ENCODE data around the gene NFAT5. TPM values are rescaled to one million over a fixed set of nuclear protein-coding genes. Genes with fewer than 3 reads are reported as not detected.
A peak's percentile ranks its signal among the peaks of the same experiment; 100 is the strongest.
"Not testable (repeated sequence)": the region's sequence is repeated elsewhere in the genome, so short reads cannot be mapped to it uniquely, and the experiment has no call there.

Gene NFAT5
- total RNA-seq, 2 experiments from 2014 or later: 36.0 to 37.8 TPM

- TF ChIP-seq CTCF (IDR thresholded peaks at IDR 0.05): no peak
- peaks cover 36% of the 10 kb centered on the region for H3K36me3 Mint-ChIP-seq (ENCODE audit: low read depth)
- no peaks in the 10 kb centered on the region for H3K27me3 Mint-ChIP-seq
- peak; percentile 7 for ATAC-seq
- peak; percentile 49 for DNase-seq
- peak overlapping the region; percentile 99 for H3K27ac Mint-ChIP-seq
- peaks cover 50% of the 10 kb centered on the region for H3K4me1 Mint-ChIP-seq (ENCODE audit: low read depth)
- POLR2A ChIA-PET: interaction anchor here (0.7 to 7.3 kb wide), 8 partner anchors 9 to 187 kb away, joined by 3 to 60 read pairs (median 4); partner anchors contain the start of gene TERF2
- H3K4me3 Mint-ChIP-seq: peak overlapping the region; percentile 100
- CTCF ChIA-PET: interaction anchor here (0.9 to 1.6 kb wide), 7 partner anchors 16 to 171 kb away, joined by 3 to 6 read pairs (median 3); no protein-coding TSS in a partner anchor
- no peaks in the 10 kb centered on the region for H3K9me3 Mint-ChIP-seq
- intact Hi-C loops (cut with micrococcal nuclease): no loop called here
These were observed 644 bp downstream of the NFAT5 start for GRCh38 chr16:69566240-69566980.

- TF ChIP-seq CTCF (IDR thresholded peaks at IDR 0.05): peak; percentile 53
- POLR2A ChIA-PET: interaction anchor here (0.7 to 7.3 kb wide), 9 partner anchors 9 to 186 kb away, joined by 3 to 60 read pairs (median 3); partner anchors contain the start of gene TERF2
- CTCF ChIA-PET: interaction anchor here (0.9 to 1.6 kb wide), 7 partner anchors 16 to 172 kb away, joined by 3 to 6 read pairs (median 3); no protein-coding TSS in a partner anchor
- H3K36me3 Mint-ChIP-seq (ENCODE audit: low read depth): peaks cover 36% of the 10 kb centered on the region
- H3K27ac Mint-ChIP-seq: peak overlapping the region; percentile 99
- peak overlapping the region; percentile 100 for H3K4me3 Mint-ChIP-seq
- intact Hi-C loops (cut with micrococcal nuclease): no loop called here
- no peaks in the 10 kb centered on the region for H3K27me3 Mint-ChIP-seq
- DNase-seq (peak; percentile 49), ATAC-seq (no peak)
- no peaks in the 10 kb centered on the region for H3K9me3 Mint-ChIP-seq
- H3K4me1 Mint-ChIP-seq (ENCODE audit: low read depth): peaks cover 49% of the 10 kb centered on the region
These were observed 1.4 kb downstream of the NFAT5 start for GRCh38 chr16:69566981-69567680.

GRCh38 chr16:69568676-69569075, 2.9 kb downstream of the NFAT5 start:
- POLR2A ChIA-PET: interaction anchor here (0.7 to 7.3 kb wide), 5 partner anchors 38 to 184 kb away, joined by 3 to 60 read pairs (median 3); no protein-coding TSS in a partner anchor
- TF ChIP-seq CTCF (IDR thresholded peaks at IDR 0.05): no peak
- Mint-ChIP-seq H3K36me3 (ENCODE audit: low read depth) (peaks cover 36% of the 10 kb centered on the region), H3K27me3 (no peaks in the 10 kb centered on the region), H3K4me3 (peak overlapping the region; percentile 100), H3K27ac (peak overlapping the region; percentile 57), H3K4me1 (ENCODE audit: low read depth) (peaks cover 39% of the 10 kb centered on the region), H3K9me3 (no peaks in the 10 kb centered on the region)
- no peak for DNase-seq
- CTCF ChIA-PET: interaction anchor here (0.8 to 3.2 kb wide), 7 partner anchors 21 to 185 kb away, joined by 3 to 16 read pairs (median 3); no protein-coding TSS in a partner anchor
- no peak for ATAC-seq
- intact Hi-C loops (cut with micrococcal nuclease): no loop called here

- CTCF ChIA-PET: interaction anchor here (1.3 to 2.6 kb wide), 3 partner anchors 9 to 181 kb away, joined by 3 to 15 read pairs (median 6); no protein-coding TSS in a partner anchor
- H3K9me3 Mint-ChIP-seq; intact Hi-C loops (cut with micrococcal nuclease); H3K27ac Mint-ChIP-seq; H3K4me3 Mint-ChIP-seq; DNase-seq; H3K27me3 Mint-ChIP-seq; ATAC-seq: not testable (repeated sequence)
- POLR2A ChIA-PET: interaction anchor here (0.7 kb wide), 1 partner anchor 17 kb away, joined by 3 read pairs; no protein-coding TSS in a partner anchor
- peaks cover 26% of the 10 kb centered on the region for H3K36me3 Mint-ChIP-seq (ENCODE audit: low read depth)
- peaks cover 43% of the 10 kb centered on the region for H3K4me1 Mint-ChIP-seq (ENCODE audit: low read depth)
These were observed 13.0 kb downstream of the NFAT5 start for GRCh38 chr16:69578771-69579170.

GRCh38 chr16:69579783-69580481, 14.2 kb downstream of the NFAT5 start:
- POLR2A ChIA-PET: interaction anchor here (0.6 to 1.0 kb wide), 2 partner anchors 9 to 77 kb away, joined by 3 read pairs; no protein-coding TSS in a partner anchor
- Mint-ChIP-seq H3K4me3 (no peak overlapping the region), H3K4me1 (ENCODE audit: low read depth) (peaks cover 42% of the 10 kb centered on the region), H3K36me3 (ENCODE audit: low read depth) (peaks cover 24% of the 10 kb centered on the region), H3K9me3 (no peaks in the 10 kb centered on the region), H3K27me3 (no peaks in the 10 kb centered on the region), H3K27ac (peak overlapping the region; percentile 6)
- CTCF ChIA-PET: no interaction called here
- intact Hi-C loops (cut with micrococcal nuclease): no loop called here
- DNase-seq: no peak
- no peak for ATAC-seq
- TF ChIP-seq CTCF (IDR thresholded peaks at IDR 0.05): no peak
